NT2/D1 (cell line): ENCODE measurements around the gene RAD52.

Experiments used
- DNase-seq: peaks from one replicate; pipeline ENCODE4 v3.0.0-alpha.2; 2011; ENCODE audit warnings: low read depth, low spot score
- H3K27me3 ChIP-seq: 2 replicates; pipeline ENCODE4 v1.6.0; 2011; ENCODE audit warnings: mild to moderate bottlenecking; ENCODE audit not compliant: insufficient read length, insufficient read depth
- H3K36me3 ChIP-seq: 2 replicates; pipeline ENCODE4 v1.6.1; 2011; ENCODE audit warnings: mild to moderate bottlenecking, low read length, mixed read lengths; ENCODE audit not compliant: insufficient read depth, insufficient read length
- H3K4me1 ChIP-seq: 2 replicates; pipeline ENCODE4 v1.5.1; 2011; ENCODE audit not compliant: insufficient read depth, insufficient read length
- H3K4me3 ChIP-seq: 2 replicates; pipeline ENCODE4 v1.5.1; 2011; ENCODE audit warnings: low read depth; ENCODE audit not compliant: insufficient read length
- H3K9ac ChIP-seq: 2 replicates; pipeline ENCODE4 v1.6.0; 2011; ENCODE audit warnings: low read depth; ENCODE audit not compliant: insufficient read length
- H3K9me3 ChIP-seq: 2 replicates; pipeline ENCODE4 v1.5.1; 2011; ENCODE audit warnings: mild to moderate bottlenecking, low read length; ENCODE audit not compliant: insufficient read depth
- SUZ12 ChIP-seq: IDR thresholded peaks from 2 replicates; pipeline ENCODE4 v1.6.1; 2011; ENCODE audit not compliant: insufficient read length, insufficient read depth; ENCODE audit errors: extremely low read depth
- YY1 ChIP-seq: IDR thresholded peaks from 2 replicates; pipeline ENCODE4 v1.6.1; 2011; ENCODE audit not compliant: insufficient read length, insufficient read depth
- ZNF274 ChIP-seq: IDR thresholded peaks from 2 replicates; pipeline ENCODE4 v1.6.1; 2011; ENCODE audit warnings: mild to moderate bottlenecking, low read depth, low read length

The RAD52 gene

GRCh38 chr12:904010-904414 is 45.5 kb downstream of the RAD52 start:
- Histone ChIP-seq H3K27me3 (no peaks in the 10 kb centered on the region), H3K9ac (no peak overlapping the region), H3K36me3 (peaks cover 95% of the 10 kb centered on the region), H3K4me3 (no peak overlapping the region), H3K9me3 (no peaks in the 10 kb centered on the region), H3K4me1 (peaks cover 7% of the 10 kb centered on the region)
- TF ChIP-seq YY1 (no peak), ZNF274 (no peak), SUZ12 (no peak)
- DNase-seq, result peak; percentile 23

- no peaks in the 10 kb centered on the region for H3K27me3 ChIP-seq
- no peak for DNase-seq
- H3K9me3 ChIP-seq, result no peaks in the 10 kb centered on the region
- no peak overlapping the region for H3K4me3 ChIP-seq
- peaks cover 4% of the 10 kb centered on the region for H3K4me1 ChIP-seq
- TF ChIP-seq YY1 (no peak), SUZ12 (no peak), ZNF274 (no peak)
- no peak overlapping the region for H3K9ac ChIP-seq
- H3K36me3 ChIP-seq, result peaks cover 89% of the 10 kb centered on the region
Observed at GRCh38 chr12:903055-903454, 46.4 kb downstream of the RAD52 start.

GRCh38 chr12:902581-902980 is 46.9 kb downstream of the RAD52 start:
- DNase-seq, result no peak
- Histone ChIP-seq H3K36me3 (peaks cover 89% of the 10 kb centered on the region), H3K27me3 (no peaks in the 10 kb centered on the region), H3K9ac (no peak overlapping the region), H3K4me3 (no peak overlapping the region), H3K4me1 (peaks cover 4% of the 10 kb centered on the region), H3K9me3 (no peaks in the 10 kb centered on the region)
- TF ChIP-seq ZNF274 (no peak), SUZ12 (no peak), YY1 (no peak)

GRCh38 chr12:897386-897785 is 52.1 kb downstream of the RAD52 start:
- no peak for DNase-seq
- H3K4me1 ChIP-seq, result no peaks in the 10 kb centered on the region
- no peak overlapping the region for H3K4me3 ChIP-seq
- no peaks in the 10 kb centered on the region for H3K9me3 ChIP-seq
- H3K27me3 ChIP-seq, result no peaks in the 10 kb centered on the region
- H3K36me3 ChIP-seq, result peaks cover 89% of the 10 kb centered on the region
- TF ChIP-seq SUZ12, result no peak
- no peak for TF ChIP-seq YY1
- no peak for TF ChIP-seq ZNF274
- H3K9ac ChIP-seq, result no peak overlapping the region

- H3K4me3 ChIP-seq, result no peak overlapping the region
- no peak for TF ChIP-seq SUZ12
- no peak for TF ChIP-seq YY1
- TF ChIP-seq ZNF274, result no peak
- H3K4me1 ChIP-seq, result no peaks in the 10 kb centered on the region
- no peak overlapping the region for H3K9ac ChIP-seq
- peaks cover 86% of the 10 kb centered on the region for H3K36me3 ChIP-seq
- no peaks in the 10 kb centered on the region for H3K9me3 ChIP-seq
- no peaks in the 10 kb centered on the region for H3K27me3 ChIP-seq
- no peak for DNase-seq
Observed at GRCh38 chr12:896031-896430, 53.5 kb downstream of the RAD52 start.

GRCh38 chr12:894226-894625 is 55.3 kb downstream of the RAD52 start:
- no peak for DNase-seq
- no peaks in the 10 kb centered on the region for H3K27me3 ChIP-seq
- H3K4me3 ChIP-seq, result no peak overlapping the region
- H3K9me3 ChIP-seq, result no peaks in the 10 kb centered on the region
- no peak for TF ChIP-seq YY1
- H3K4me1 ChIP-seq, result no peaks in the 10 kb centered on the region
- H3K9ac ChIP-seq, result no peak overlapping the region
- H3K36me3 ChIP-seq, result peaks cover 82% of the 10 kb centered on the region

- TF ChIP-seq YY1 (no peak), SUZ12 (no peak), ZNF274 (no peak)
- Histone ChIP-seq H3K36me3 (peaks cover 96% of the 10 kb centered on the region), H3K4me3 (no peak overlapping the region), H3K27me3 (no peaks in the 10 kb centered on the region), H3K4me1 (no peaks in the 10 kb centered on the region), H3K9ac (no peak overlapping the region), H3K9me3 (no peaks in the 10 kb centered on the region)
- DNase-seq, result no peak
Observed at GRCh38 chr12:886206-886605, 63.3 kb downstream of the RAD52 start.

GRCh38 chr12:885701-886100 is 63.8 kb downstream of the RAD52 start:
- H3K9me3 ChIP-seq, result no peaks in the 10 kb centered on the region
- H3K27me3 ChIP-seq, result no peaks in the 10 kb centered on the region
- no peaks in the 10 kb centered on the region for H3K4me1 ChIP-seq
- no peak overlapping the region for H3K4me3 ChIP-seq
- H3K9ac ChIP-seq, result no peak overlapping the region
- peaks cover 96% of the 10 kb centered on the region for H3K36me3 ChIP-seq
- no peak for DNase-seq
- no peak for TF ChIP-seq ZNF274
- TF ChIP-seq YY1, result no peak
- no peak for TF ChIP-seq SUZ12
